Endothelial cell of umbilical vein (primary cell): ENCODE data around the gene HIGD1C. TPM values are rescaled to one million over a fixed set of nuclear protein-coding genes. Genes with fewer than 3 reads are reported as not detected.

Source experiments
- BruUV-seq: library from RNA; stranded (reverse); fragments of 400-500 nt; replicated peaks from 2 replicates; lab custom pipeline; 2021; lab: Mats Ljungman, UMichigan
- CTCF ChIA-PET: fragments of 300-600, 350-600 bp; sonication (Branson Sonifier 250); formaldehyde crosslinking; loops from one replicate; lab custom pipeline; 2021; ENCODE audit warnings: antibody characterized with exemption, inconsistent platforms; lab: Charles Lee
- POLR2A ChIA-PET: fragments of 300-600, 350-600 bp; sonication (Branson Sonifier 250); formaldehyde crosslinking; loops from one replicate; lab custom pipeline; 2021; ENCODE audit warnings: antibody characterized with exemption, inconsistent platforms; lab: Charles Lee
- DNase-seq: peaks from one replicate; pipeline ENCODE4 v3.0.0-alpha.2; 2011; ENCODE audit warnings: low read depth, low spot score
- FAIRE-seq: peaks from 2 replicates; lab custom pipeline; 2011; peaks lifted over from hg19 to GRCh38; lab: Jason Lieb, UNC
- H2AFZ ChIP-seq: 2 replicates; pipeline ENCODE4 v1.6.0; 2012; ENCODE audit warnings: low read depth, low read length, control low read depth, inconsistent platforms
- H3K27ac ChIP-seq: 2 replicates; pipeline ENCODE4 v1.5.1; 2011; ENCODE audit warnings: low read depth, mild to moderate bottlenecking, control low read depth, low read length, moderate library complexity; ENCODE audit not compliant: insufficient read depth
- H3K27me3 ChIP-seq, 2 experiments: 2 replicates each; pipeline versions ENCODE4 v1.6.0 to v1.6.1; 2011; ENCODE audit warnings: low read length in 2 of 2, mixed read lengths in 1 of 2; ENCODE audit not compliant: control insufficient read depth in 2 of 2, insufficient read depth in 2 of 2
- H3K36me3 ChIP-seq, 2 experiments: 2 replicates in 1 of 2; 3 replicates in 1 of 2; pipeline ENCODE4 v1.5.1; 2011; ENCODE audit warnings: low read length in 2 of 2, mild to moderate bottlenecking in 1 of 2, moderate library complexity in 1 of 2; ENCODE audit not compliant: control insufficient read depth in 2 of 2, insufficient read depth in 2 of 2; ENCODE audit errors: extremely low read depth in 1 of 2
- H3K4me1 ChIP-seq: 3 replicates; pipeline ENCODE4 v1.5.1; 2011; ENCODE audit warnings: mild to moderate bottlenecking, low read length; ENCODE audit not compliant: control insufficient read depth, insufficient read depth; ENCODE audit errors: extremely low read depth
- H3K4me2 ChIP-seq: 2 replicates; pipeline ENCODE4 v1.6.1; 2011; ENCODE audit warnings: low read length, control low read depth, mixed read lengths; ENCODE audit not compliant: insufficient read depth
- H3K4me3 ChIP-seq, 3 experiments: fragments of 200-600 bp in 1 of 3; sonication (generic), shearing (Covaris generic) in 1 of 3; replicated peaks in 1 of 3; 2 replicates each; pipeline ENCODE4 v1.5.1; 2011 to 2016; ENCODE audit warnings: control low read depth in 3 of 3, low read length in 3 of 3, mild to moderate bottlenecking in 2 of 3, inconsistent platforms in 1 of 3, low read depth in 1 of 3, moderate library complexity in 1 of 3; ENCODE audit not compliant: insufficient read depth in 1 of 3
- H3K79me2 ChIP-seq: 2 replicates; pipeline ENCODE4 v1.6.0; 2012; ENCODE audit warnings: low read length, inconsistent platforms; ENCODE audit not compliant: control insufficient read depth, insufficient read depth
- H3K9ac ChIP-seq: replicated peaks from 2 replicates; pipeline ENCODE3; 2011; ENCODE audit warnings: low read length, control low read depth; ENCODE audit not compliant: insufficient read depth; ENCODE audit errors: extremely low read depth
- H3K9me1 ChIP-seq: replicated peaks from 3 replicates; pipeline ENCODE4 v1.6.0; 2011; ENCODE audit warnings: mild to moderate bottlenecking, low read length; ENCODE audit not compliant: control insufficient read depth, insufficient read depth; ENCODE audit errors: extremely low read depth
- H3K9me3 ChIP-seq: replicated peaks from 2 replicates; pipeline ENCODE4 v1.5.1; 2012; ENCODE audit warnings: low read length, inconsistent platforms; ENCODE audit not compliant: control insufficient read depth, insufficient read depth
- H4K20me1 ChIP-seq: replicated peaks from 2 replicates; pipeline ENCODE3; 2011; ENCODE audit warnings: mild to moderate bottlenecking, low read length; ENCODE audit not compliant: control insufficient read depth, insufficient read depth; ENCODE audit errors: extremely low read depth
- CTCF ChIP-seq, 2 donors: IDR thresholded peaks; 1 replicate in 1 of 2; 2 replicates in 1 of 2; pipeline ENCODE4 v1.5.1; 2011; ENCODE audit warnings: low read length in 2 of 2, mild to moderate bottlenecking in 2 of 2, moderate library complexity in 2 of 2, control low read depth in 1 of 2, inconsistent platforms in 1 of 2, low read depth in 1 of 2; ENCODE audit not compliant: insufficient read depth in 1 of 2; ENCODE audit errors: extremely low read depth in 1 of 2
- EZH2 ChIP-seq: IDR thresholded peaks from 2 replicates; pipeline ENCODE4 v1.6.1; 2012; ENCODE audit warnings: borderline replicate concordance, low read depth, mild to moderate bottlenecking, moderate library complexity, low read length, inconsistent platforms; ENCODE audit not compliant: severe bottlenecking
- FOS ChIP-seq: IDR thresholded peaks from 2 replicates; pipeline ENCODE4 v1.6.1; 2011; ENCODE audit warnings: mild to moderate bottlenecking, low read length, moderate library complexity, borderline replicate concordance; ENCODE audit not compliant: insufficient read depth
- GATA2 ChIP-seq: IDR thresholded peaks from 2 replicates; pipeline ENCODE4 v1.7.0; 2011; ENCODE audit warnings: low read depth, mild to moderate bottlenecking, moderate library complexity, mixed read lengths, low read length; ENCODE audit not compliant: insufficient read length, insufficient read depth
- JUN ChIP-seq: IDR thresholded peaks from 2 replicates; pipeline ENCODE4 v1.6.1; 2011; ENCODE audit warnings: borderline replicate concordance, low read depth; ENCODE audit not compliant: insufficient read length, insufficient read depth
- MAX ChIP-seq: IDR thresholded peaks from 2 replicates; pipeline ENCODE4 v1.6.1; 2011; ENCODE audit not compliant: insufficient read depth, insufficient read length
- MYC ChIP-seq: IDR thresholded peaks from one replicate; pipeline ENCODE4 v1.6.1; 2011; ENCODE audit warnings: mild to moderate bottlenecking, low read depth, low read length
- POLR2A ChIP-seq: IDR thresholded peaks from 2 replicates; pipeline ENCODE4 v1.6.1; 2012; ENCODE audit warnings: low read depth, mild to moderate bottlenecking, control low read depth, low read length
- POLR2AphosphoS5 ChIP-seq: IDR thresholded peaks from 2 replicates; pipeline ENCODE4 v1.6.1; 2012; ENCODE audit warnings: low read depth, mild to moderate bottlenecking, control low read depth, low read length, moderate library complexity; ENCODE audit not compliant: insufficient read depth
- dilution Hi-C: fragments of 300-500 bp; cut with MboI; formaldehyde crosslinking; loops from one replicate; pipeline ENCODE4 v1.15.0; 2019; ENCODE audit warnings: low sequenced_read_pairs; ENCODE audit not compliant: extremely low pct_ligation_motif_present
- intact Hi-C: fragments of 100-400 bp; cut with micrococcal nuclease; formaldehyde crosslinking; loops from one replicate; pipeline ENCODE4 v1.10.0; 2022
- polyA plus RNA-seq, 4 experiments: library from polyadenylated mRNA; depleted of rRNA in 3 of 4; stranded (reverse) in 3 of 4; unstranded in 1 of 4; fragments of >200 nt; gene quantifications; 2 replicates each; pipeline versions ENCODE4 v1.2.1 to v1.2.3, GENCODE V29; 2011 to 2012; ENCODE audit warnings: missing spikeins in 1 of 4
- total RNA-seq: library from RNA; stranded (reverse); gene quantifications from 2 replicates; pipeline ENCODE4 v1.2.3, GENCODE V29; 2021

The HIGD1C gene
- total and polyA plus RNA-seq, 2 donors (not counting 3 experiments of a cell fraction or from before 2014, with no cell fraction given), result not detected

GRCh38 chr12:50927356-50927755, 25.0 kb upstream of the HIGD1C start:
- BruUV-seq, result no TSS peak

More at GRCh38 chr12:50927356-50927755, 25.0 kb upstream of the HIGD1C start:
- POLR2A ChIA-PET, result no interaction called here
- H3K4me1 ChIP-seq, result peaks cover 24% of the 10 kb centered on the region
- H3K36me3 ChIP-seq, result peaks cover 0 to 3% of the 10 kb centered on the region in 2 experiments
- DNase-seq (peak; percentile 6), FAIRE-seq (no peak)
- H3K27ac ChIP-seq, result no peak overlapping the region
- H2AFZ ChIP-seq, result no peak overlapping the region
- TF ChIP-seq EZH2, result no peak
- no peak for TF ChIP-seq POLR2A
- TF ChIP-seq JUN, result no peak
- TF ChIP-seq MYC, result no peak
- no peak for TF ChIP-seq FOS
- TF ChIP-seq MAX, result no peak
- TF ChIP-seq POLR2AphosphoS5, result no peak
- TF ChIP-seq GATA2, result no peak
- TF ChIP-seq CTCF (IDR thresholded peaks at IDR 0.05; ENCODE audit: extremely low read depth in 1 of 2, insufficient read depth in 1 of 2, low read depth in 1 of 2, low read length in 2 of 2), result no peak
- H4K20me1 ChIP-seq, result no peaks in the 10 kb centered on the region
- intact Hi-C loops (loop anchor here (5.0 kb wide), 1 partner anchor 60 kb away; no protein-coding TSS in a partner anchor), dilution Hi-C loops (no loop called here)
- H3K9me1 ChIP-seq, result no peaks in the 10 kb centered on the region
- no peaks in the 10 kb centered on the region for H3K27me3 ChIP-seq
- H3K4me2 ChIP-seq, result no peak overlapping the region
- no peak overlapping the region for H3K4me3 ChIP-seq
- no peak overlapping the region for H3K9ac ChIP-seq
- H3K9me3 ChIP-seq, result no peaks in the 10 kb centered on the region
- CTCF ChIA-PET, result interaction anchor here (0.6 to 3.2 kb wide), 2 partner anchors 60 to 255 kb away, joined by 3 to 21 read pairs; no protein-coding TSS in a partner anchor
- no peaks in the 10 kb centered on the region for H3K79me2 ChIP-seq
